Gastroesophageal sphincter (tissue), 3 donors: ENCODE data around the gene LPP.

Source experiments
- EP300 ChIP-seq: sonication (generic); formaldehyde crosslinking; IDR thresholded peaks from one replicate; pipeline ENCODE4 v1.6.1; 2017; ENCODE audit warnings: antibody characterized with exemption, mild to moderate bottlenecking
- POLR2A ChIP-seq, 2 donors: fragments of 450-650 bp; IDR thresholded peaks; one replicate each; pipeline ENCODE4 v1.6.1; 2017; ENCODE audit warnings: antibody characterized with exemption in 2 of 2, mild to moderate bottlenecking in 2 of 2, moderate library complexity in 1 of 2
- POLR2AphosphoS5 ChIP-seq: sonication (generic); formaldehyde crosslinking; IDR thresholded peaks from one replicate; pipeline ENCODE4 v1.6.1; 2017; ENCODE audit warnings: antibody characterized with exemption
- TF ChIP-seq, protein P1 (sequence below), 4 experiments: fragments of 200-600 bp in 2 of 4; fragments of 450-650 bp in 2 of 4; sonication (generic) in 1 of 4; IDR thresholded peaks; one replicate each; pipeline ENCODE4 v1.5.1; 2017 to 2019; ENCODE audit warnings: antibody characterized with exemption in 4 of 4, mild to moderate bottlenecking in 2 of 4, moderate library complexity in 2 of 4

DNA sequence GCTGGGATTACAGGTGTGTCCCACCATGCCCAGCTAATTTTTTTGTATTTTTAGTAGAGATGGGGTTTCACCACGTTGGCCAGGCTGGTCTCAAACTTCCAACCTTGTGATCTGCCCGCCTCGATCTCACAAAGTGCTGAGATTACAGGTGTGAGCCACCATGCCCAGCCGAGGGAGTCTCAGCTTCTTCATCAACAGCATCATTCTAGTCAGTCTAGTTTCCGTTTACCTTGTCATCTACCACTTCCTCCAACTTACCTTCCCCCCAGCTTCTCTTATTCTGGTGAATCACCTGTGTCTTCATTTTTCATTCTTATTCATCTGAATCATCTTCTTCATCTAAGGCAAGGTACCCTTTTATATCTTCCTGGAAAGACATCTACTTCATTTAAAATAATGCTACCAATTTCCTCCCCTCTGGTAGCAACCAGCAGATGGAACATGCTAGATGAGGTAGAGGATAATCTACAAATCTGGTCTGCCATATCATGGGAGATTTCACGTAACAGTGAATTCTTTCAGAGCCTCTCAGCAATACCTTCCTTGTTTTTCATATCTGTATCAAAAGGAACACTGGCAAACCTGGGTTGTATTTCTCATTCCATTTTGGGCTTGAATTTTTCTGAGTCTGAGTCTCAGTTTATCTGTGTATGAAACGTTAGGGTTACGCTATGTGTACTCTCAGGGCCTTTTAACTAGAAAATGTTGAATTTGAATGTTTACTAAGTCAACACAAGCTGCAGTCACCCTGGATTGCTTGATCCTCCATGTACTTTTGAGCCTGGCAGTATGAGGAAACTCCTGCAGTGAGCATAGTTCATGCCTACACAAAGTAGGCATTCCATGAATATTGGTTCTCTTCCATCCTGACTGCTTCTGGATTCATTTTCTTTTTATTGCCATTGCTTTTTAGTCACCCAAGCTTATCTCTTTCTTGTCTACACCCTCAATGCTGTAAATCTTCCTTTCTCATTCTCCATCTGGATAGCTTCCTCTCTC lies 16.8 kb downstream of the LPP start:
- TF ChIP-seq, protein P1, sequence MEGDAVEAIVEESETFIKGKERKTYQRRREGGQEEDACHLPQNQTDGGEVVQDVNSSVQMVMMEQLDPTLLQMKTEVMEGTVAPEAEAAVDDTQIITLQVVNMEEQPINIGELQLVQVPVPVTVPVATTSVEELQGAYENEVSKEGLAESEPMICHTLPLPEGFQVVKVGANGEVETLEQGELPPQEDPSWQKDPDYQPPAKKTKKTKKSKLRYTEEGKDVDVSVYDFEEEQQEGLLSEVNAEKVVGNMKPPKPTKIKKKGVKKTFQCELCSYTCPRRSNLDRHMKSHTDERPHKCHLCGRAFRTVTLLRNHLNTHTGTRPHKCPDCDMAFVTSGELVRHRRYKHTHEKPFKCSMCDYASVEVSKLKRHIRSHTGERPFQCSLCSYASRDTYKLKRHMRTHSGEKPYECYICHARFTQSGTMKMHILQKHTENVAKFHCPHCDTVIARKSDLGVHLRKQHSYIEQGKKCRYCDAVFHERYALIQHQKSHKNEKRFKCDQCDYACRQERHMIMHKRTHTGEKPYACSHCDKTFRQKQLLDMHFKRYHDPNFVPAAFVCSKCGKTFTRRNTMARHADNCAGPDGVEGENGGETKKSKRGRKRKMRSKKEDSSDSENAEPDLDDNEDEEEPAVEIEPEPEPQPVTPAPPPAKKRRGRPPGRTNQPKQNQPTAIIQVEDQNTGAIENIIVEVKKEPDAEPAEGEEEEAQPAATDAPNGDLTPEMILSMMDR (IDR thresholded peaks at IDR 0.05) = no peak
- TF ChIP-seq POLR2AphosphoS5 (no peak), POLR2A (IDR thresholded peaks at IDR 0.05) (no peak), EP300 (no peak)
